ENCODE measurements around the gene ZBTB38.

ZBTB38 gene

DNA sequence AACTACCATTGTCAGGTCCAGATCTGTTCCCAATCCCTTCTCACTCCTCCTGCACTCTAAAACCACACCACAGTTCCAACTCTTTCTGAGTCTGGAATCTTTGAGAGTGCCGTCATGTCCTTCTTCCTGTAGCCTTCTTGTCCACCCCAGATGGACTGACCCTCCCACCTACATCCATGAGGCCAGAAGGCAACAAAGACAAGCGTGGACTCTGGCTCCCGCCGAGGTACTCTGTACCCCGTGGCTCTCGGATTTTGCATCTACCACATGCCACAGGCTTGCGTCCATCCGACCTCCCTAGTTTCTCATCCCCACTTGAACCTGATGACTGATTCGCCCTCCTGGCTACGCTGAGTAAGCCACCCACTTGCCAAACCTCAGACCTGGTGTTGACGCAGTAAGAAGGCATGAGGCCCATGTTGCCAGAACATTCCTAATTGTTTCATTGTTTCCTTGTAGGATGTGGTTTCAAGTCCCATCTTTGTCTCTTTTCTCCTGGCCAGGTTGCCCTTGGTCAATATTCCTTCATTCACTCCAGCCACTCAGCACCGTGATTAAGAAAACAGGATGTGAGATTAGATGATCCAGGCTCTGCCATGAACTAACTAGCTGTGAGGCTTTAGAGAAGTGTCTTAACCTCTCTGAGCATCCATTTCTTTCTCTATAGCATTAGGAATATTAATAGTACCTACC, 1.1 kb upstream of the ZBTB38 start:
- Histone ChIP-seq H3K4me3 (ENCODE audit: low read length) (no peak overlapping the region), H3K27ac (ENCODE audit: low read length) (no peak overlapping the region), H3K27me3 (ENCODE audit: control insufficient read depth, insufficient read depth, low read length) (no peaks in the 10 kb centered on the region), H3K9me3 (ENCODE audit: control insufficient read depth, insufficient read depth, low read length) (no peaks in the 10 kb centered on the region), H3K4me1 (ENCODE audit: control insufficient read depth, insufficient read depth, low read length) (peaks cover 2% of the 10 kb centered on the region; the same call in 1 of the 2 replicates), H3K36me3 (ENCODE audit: control insufficient read depth, insufficient read depth, low read length) (no peaks in the 10 kb centered on the region)
- WGBS (ENCODE audit: insufficient coverage, insufficient read length) = no CpG with 5 or more reads among the region's 12 CpGs
- no peak for DNase-seq (ENCODE audit: low read depth, low spot score)

DNA sequence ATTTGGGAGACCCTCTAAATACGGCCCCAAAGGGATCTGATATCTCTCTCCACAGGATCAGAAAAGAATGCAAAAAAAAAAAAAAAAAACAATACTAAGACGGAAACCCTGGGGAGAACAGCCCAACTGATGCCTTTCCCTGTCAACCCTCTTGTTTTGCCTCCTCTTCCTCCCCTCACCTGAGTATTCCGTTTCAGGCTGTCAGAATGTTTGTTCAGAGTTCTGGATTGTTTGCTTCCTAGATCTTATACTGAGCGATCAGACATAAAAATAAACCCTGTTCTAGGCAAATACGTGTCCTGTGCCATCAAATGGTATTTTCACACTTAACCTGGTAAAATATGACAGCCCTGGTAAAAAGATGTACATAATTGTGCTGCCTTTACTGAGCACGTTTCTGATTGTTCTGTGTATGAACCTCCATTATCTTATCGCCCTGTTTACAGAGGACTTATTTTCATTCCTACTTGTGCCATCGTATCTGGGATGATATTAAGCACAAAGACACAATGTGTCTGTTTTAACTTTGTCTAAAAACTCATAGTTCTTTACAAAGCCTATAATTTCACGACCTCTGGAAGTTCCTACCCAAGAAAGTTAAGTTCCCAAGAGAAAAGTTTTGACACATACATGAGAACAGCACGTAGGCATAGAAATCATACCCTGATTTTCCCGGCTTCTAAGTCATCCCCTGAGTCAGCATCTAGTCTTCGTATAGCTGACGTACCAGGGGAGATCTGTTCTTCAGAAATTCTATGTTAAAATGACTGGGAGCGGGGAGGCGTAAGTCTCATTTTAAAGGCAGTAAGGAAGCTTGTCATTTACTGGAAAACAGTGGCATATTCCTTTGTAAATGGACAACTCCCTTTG, 856 bp downstream of the ZBTB38 start:
- Histone ChIP-seq H3K27ac (ENCODE audit: low read length) (no peak overlapping the region), H3K27me3 (ENCODE audit: control insufficient read depth, insufficient read depth, low read length) (no peaks in the 10 kb centered on the region), H3K36me3 (ENCODE audit: control insufficient read depth, insufficient read depth, low read length) (no peaks in the 10 kb centered on the region), H3K4me3 (ENCODE audit: low read length) (no peak overlapping the region), H3K4me1 (ENCODE audit: control insufficient read depth, insufficient read depth, low read length) (peaks cover 2% of the 10 kb centered on the region; the same call in 1 of the 2 replicates), H3K9me3 (ENCODE audit: control insufficient read depth, insufficient read depth, low read length) (no peaks in the 10 kb centered on the region)
- DNase-seq (ENCODE audit: low read depth, low spot score) = no peak
- no CpG with 5 or more reads among the region's 15 CpGs for WGBS (ENCODE audit: insufficient coverage, insufficient read length)

DNA sequence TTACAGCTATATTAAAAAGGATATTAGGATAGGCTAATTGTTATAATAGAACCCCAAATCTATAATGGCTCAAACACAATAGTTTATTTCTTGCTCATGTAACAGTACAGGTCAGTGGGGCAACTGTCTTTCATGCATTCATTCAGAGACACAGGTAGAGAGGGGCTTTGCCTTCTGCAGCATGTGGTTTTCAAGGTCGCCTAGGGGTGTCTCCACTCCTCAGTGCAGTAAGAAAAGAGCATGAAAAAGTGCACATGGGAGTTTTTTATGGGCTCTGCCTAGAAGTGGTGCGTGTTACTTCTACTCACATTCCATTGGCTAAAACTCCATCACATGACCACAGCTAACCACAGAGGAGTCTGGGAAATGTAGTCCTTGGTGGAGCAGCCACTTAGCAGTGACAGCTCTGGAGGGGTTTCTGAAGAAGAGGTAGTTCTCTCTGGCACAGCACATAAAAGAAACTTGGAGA, 1.8 kb downstream of the ZBTB38 start:
- Histone ChIP-seq H3K27me3 (ENCODE audit: control insufficient read depth, insufficient read depth, low read length) (no peaks in the 10 kb centered on the region), H3K27ac (ENCODE audit: low read length) (no peak overlapping the region), H3K4me1 (ENCODE audit: control insufficient read depth, insufficient read depth, low read length) (peaks cover 4% of the 10 kb centered on the region; the same call in 1 of the 2 replicates), H3K4me3 (ENCODE audit: low read length) (no peak overlapping the region), H3K9me3 (ENCODE audit: control insufficient read depth, insufficient read depth, low read length) (no peaks in the 10 kb centered on the region), H3K36me3 (ENCODE audit: control insufficient read depth, insufficient read depth, low read length) (no peaks in the 10 kb centered on the region)
- peak; percentile 75 for DNase-seq (ENCODE audit: low read depth, low spot score)
- no CpG with 5 or more reads among the region's 2 CpGs for WGBS (ENCODE audit: insufficient coverage, insufficient read length)

DNA sequence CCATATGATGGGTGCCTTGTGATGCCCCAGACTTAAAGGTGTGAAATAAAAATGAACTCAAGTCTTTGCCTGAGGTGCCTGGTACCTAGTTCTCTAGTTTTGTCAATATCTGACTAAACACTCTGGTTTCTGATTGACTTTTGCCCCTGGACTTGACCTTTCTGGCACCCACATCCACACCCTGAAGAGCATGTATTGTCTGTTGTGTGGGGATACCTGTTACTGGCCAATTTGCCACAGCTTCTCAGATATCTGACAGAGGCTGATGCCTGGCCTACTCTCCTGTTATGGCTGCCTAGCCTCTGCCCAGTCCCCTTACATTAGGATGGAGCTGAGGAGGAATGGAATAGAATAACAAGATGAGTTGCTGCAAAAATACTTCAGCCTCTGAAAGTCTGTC, 3.6 kb downstream of the ZBTB38 start:
- H3K36me3 ChIP-seq (ENCODE audit: control insufficient read depth, insufficient read depth, low read length) = no peaks in the 10 kb centered on the region
- no peak overlapping the region for H3K27ac ChIP-seq (ENCODE audit: low read length)
- no peaks in the 10 kb centered on the region for H3K27me3 ChIP-seq (ENCODE audit: control insufficient read depth, insufficient read depth, low read length)
- no peaks in the 10 kb centered on the region for H3K9me3 ChIP-seq (ENCODE audit: control insufficient read depth, insufficient read depth, low read length)
- peaks cover 7% of the 10 kb centered on the region for H3K4me1 ChIP-seq (ENCODE audit: control insufficient read depth, insufficient read depth, low read length)
- no peak for DNase-seq (ENCODE audit: low read depth, low spot score)
- no peak overlapping the region for H3K4me3 ChIP-seq (ENCODE audit: low read length)

DNA sequence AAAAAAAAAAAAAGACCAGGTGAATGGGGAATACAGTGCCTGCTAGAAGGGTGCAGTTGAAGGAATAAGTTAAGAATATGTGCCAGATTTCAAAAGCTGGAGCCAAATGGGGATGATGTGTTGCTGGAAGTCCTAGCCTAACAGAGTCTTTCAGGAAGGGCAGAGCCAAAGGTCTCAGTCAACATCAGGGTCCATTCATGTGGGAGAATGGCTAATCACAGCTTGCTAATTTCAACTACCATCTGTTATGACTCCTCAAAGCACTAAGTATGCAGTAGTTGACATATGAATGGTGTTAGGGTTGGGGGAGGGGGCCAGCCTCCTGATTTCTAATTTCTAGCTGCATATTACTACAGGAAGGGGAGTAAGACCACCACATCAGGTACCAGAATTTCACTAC, 4.4 kb downstream of the ZBTB38 start:
- Histone ChIP-seq H3K4me1 (ENCODE audit: control insufficient read depth, insufficient read depth, low read length) (peaks cover 5% of the 10 kb centered on the region), H3K9me3 (ENCODE audit: control insufficient read depth, insufficient read depth, low read length) (no peaks in the 10 kb centered on the region), H3K36me3 (ENCODE audit: control insufficient read depth, insufficient read depth, low read length) (no peaks in the 10 kb centered on the region), H3K27me3 (ENCODE audit: control insufficient read depth, insufficient read depth, low read length) (no peaks in the 10 kb centered on the region), H3K4me3 (ENCODE audit: low read length) (no peak overlapping the region), H3K27ac (ENCODE audit: low read length) (no peak overlapping the region)
- no peak for DNase-seq (ENCODE audit: low read depth, low spot score)

DNA sequence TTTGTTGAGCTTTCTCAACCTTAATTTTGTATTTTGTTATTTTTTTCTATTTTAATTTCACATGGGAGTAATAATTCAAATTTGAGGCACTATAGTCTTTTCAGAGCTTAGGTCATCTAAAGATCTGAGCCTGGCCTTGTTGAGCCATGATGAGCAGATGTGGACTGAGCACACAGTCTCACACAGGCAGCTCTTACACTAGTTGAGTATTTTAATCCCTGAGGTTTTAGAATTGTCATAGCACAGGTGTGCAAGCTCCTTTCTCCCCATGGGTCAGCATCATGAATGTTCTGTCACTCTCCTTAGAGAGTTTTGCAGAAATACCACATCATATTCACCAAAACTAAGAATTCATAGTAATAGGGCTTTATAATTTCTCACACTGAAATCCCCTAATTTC, 4.9 kb downstream of the ZBTB38 start:
- DNase-seq (ENCODE audit: low read depth, low spot score) = no peak
- Histone ChIP-seq H3K4me3 (ENCODE audit: low read length) (no peak overlapping the region), H3K27ac (ENCODE audit: low read length) (no peak overlapping the region), H3K27me3 (ENCODE audit: control insufficient read depth, insufficient read depth, low read length) (no peaks in the 10 kb centered on the region), H3K36me3 (ENCODE audit: control insufficient read depth, insufficient read depth, low read length) (no peaks in the 10 kb centered on the region), H3K4me1 (ENCODE audit: control insufficient read depth, insufficient read depth, low read length) (peaks cover 5% of the 10 kb centered on the region), H3K9me3 (ENCODE audit: control insufficient read depth, insufficient read depth, low read length) (no peaks in the 10 kb centered on the region)

DNA sequence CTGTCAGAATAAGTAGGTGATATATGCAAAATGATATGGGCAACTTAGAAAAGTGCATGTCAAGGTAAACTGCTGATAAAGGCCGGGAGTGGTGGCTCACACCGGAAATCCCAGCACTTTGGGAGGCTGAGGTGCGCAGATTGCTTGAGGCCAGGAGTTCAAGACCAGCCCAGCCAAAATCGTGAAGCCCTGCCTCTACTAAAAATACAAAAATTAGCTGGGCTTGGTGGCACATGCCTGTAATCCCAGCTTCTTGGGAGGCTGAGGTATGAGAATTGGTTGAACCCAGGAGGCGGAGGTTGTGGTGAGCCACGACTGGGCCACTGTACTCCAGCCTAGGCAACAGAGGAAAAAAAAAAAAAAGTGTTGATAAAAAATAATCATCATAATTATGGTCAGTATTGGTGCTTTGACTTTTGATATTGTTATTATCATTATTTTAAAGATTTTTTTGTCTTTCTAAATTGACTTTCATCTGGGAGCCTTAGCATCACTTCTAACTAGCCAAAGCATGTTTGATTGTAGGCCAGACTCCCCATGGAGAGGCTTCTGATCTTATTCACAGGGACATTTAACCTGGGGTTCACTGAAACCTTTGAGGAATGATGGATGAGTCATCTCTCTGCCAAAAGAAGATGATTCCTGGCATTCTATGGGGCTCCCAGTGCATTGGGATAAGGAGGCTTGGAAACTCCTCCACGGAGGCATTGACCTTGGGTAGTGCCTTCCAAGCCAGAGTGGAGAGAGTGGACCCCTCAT, 5.6 kb downstream of the ZBTB38 start:
- no peaks in the 10 kb centered on the region for H3K9me3 ChIP-seq (ENCODE audit: control insufficient read depth, insufficient read depth, low read length)
- H3K4me1 ChIP-seq (ENCODE audit: control insufficient read depth, insufficient read depth, low read length) = peaks cover 5% of the 10 kb centered on the region
- H3K4me3 ChIP-seq (ENCODE audit: low read length) = no peak overlapping the region
- WGBS (ENCODE audit: insufficient coverage, insufficient read length) = no CpG with 5 or more reads among the region's 7 CpGs
- peak; percentile 64 for DNase-seq (ENCODE audit: low read depth, low spot score)
- H3K27me3 ChIP-seq (ENCODE audit: control insufficient read depth, insufficient read depth, low read length) = no peaks in the 10 kb centered on the region
- no peaks in the 10 kb centered on the region for H3K36me3 ChIP-seq (ENCODE audit: control insufficient read depth, insufficient read depth, low read length)
- H3K27ac ChIP-seq (ENCODE audit: low read length) = no peak overlapping the region

DNA sequence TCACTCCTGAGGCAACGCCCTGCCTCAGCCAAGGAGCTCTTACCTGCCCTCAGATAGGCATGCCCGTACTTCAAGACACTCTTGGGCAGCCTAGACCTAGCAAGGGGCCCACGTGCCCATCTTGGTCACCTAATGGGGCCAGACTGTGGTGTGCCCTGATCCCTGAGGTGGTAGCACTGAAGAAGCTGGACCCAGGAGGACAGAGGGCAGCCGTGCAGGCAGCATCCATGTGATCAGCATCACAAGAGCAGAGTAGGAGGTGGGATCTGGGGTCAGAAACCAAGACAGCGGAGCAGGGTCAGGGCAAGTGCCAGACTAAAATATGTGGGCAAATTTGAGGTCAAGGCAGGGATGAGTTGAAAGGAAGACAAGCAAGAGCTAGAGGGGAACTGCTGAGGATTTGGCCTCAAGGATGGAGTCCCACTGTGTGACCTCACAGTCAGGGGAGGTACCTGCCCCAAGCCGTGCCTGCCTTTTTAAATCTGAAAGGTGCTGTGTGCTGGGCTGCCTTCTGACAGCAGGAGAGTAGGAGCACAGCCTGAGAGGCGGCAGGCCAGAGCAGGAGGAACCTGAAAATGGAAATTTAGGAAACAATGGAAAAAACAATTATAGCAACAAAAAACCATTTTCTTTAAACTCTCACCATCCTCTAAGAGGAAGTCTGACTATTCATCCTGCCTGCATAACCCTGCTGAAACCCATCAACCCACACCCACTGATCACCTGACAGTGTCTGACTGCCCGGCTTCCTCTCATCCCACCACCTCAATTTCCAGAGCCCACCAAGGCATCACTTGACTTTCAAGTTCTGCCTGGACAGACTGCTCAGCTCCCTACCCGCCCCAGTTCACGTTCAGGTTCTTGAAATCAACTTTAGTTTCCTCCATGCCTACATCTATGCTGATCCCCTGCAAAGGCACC, 7.3 kb downstream of the ZBTB38 start:
- no peaks in the 10 kb centered on the region for H3K36me3 ChIP-seq (ENCODE audit: control insufficient read depth, insufficient read depth, low read length)
- no CpG with 5 or more reads among the region's 10 CpGs for WGBS (ENCODE audit: insufficient coverage, insufficient read length)
- no peaks in the 10 kb centered on the region for H3K9me3 ChIP-seq (ENCODE audit: control insufficient read depth, insufficient read depth, low read length)
- H3K27me3 ChIP-seq (ENCODE audit: control insufficient read depth, insufficient read depth, low read length) = no peaks in the 10 kb centered on the region
- H3K4me3 ChIP-seq (ENCODE audit: low read length) = no peak overlapping the region
- H3K27ac ChIP-seq (ENCODE audit: low read length) = no peak overlapping the region
- DNase-seq (ENCODE audit: low read depth, low spot score) = no peak
- peaks cover 5% of the 10 kb centered on the region for H3K4me1 ChIP-seq (ENCODE audit: control insufficient read depth, insufficient read depth, low read length)

DNA sequence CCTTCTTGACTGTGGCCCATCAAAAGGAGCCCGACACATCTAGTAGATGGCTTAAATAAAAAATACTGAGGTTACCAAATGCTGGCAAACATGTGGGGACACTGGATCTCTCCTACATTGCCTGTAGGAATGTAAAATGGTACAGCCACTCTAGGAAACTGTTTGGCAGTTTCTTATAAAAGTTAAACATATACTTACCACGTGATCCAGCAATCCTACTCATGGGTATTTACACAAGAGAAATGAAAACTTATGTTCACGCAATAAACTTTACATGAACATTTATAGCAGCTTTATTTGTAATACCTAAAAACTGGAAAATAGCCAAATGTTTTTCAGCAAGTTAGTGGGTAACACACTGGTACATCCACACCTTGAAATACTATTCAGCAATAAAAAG, 9.1 kb downstream of the ZBTB38 start:
- WGBS (ENCODE audit: insufficient coverage, insufficient read length) = no CpG with 5 or more reads among the region's 3 CpGs
- Histone ChIP-seq H3K27ac (ENCODE audit: low read length) (no peak overlapping the region), H3K36me3 (ENCODE audit: control insufficient read depth, insufficient read depth, low read length) (no peaks in the 10 kb centered on the region), H3K4me1 (ENCODE audit: control insufficient read depth, insufficient read depth, low read length) (peaks cover 5% of the 10 kb centered on the region), H3K27me3 (ENCODE audit: control insufficient read depth, insufficient read depth, low read length) (no peaks in the 10 kb centered on the region), H3K9me3 (ENCODE audit: control insufficient read depth, insufficient read depth, low read length) (no peaks in the 10 kb centered on the region), H3K4me3 (ENCODE audit: low read length) (no peak overlapping the region)
- DNase-seq (ENCODE audit: low read depth, low spot score) = no peak

DNA sequence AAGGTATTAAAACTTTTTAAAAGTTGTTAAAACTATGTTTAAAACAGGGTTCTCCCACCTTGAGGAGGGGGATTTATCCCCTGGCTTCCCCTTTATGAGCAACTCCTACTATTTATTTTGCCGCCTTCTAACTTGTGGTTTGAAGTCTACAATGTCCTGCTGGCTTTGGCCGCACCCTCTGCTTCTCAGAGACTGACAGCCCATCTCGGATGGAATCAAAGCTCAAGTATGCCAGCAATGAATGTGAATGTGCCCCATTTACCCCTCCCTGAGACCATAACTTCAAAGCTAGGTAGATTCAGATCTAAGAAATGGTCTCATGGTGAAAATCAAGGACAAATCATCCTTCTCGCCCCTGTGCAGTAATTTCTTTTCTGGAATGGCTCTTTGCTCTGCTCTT, 10.3 kb downstream of the ZBTB38 start:
- Histone ChIP-seq H3K4me3 (ENCODE audit: low read length) (no peak overlapping the region), H3K9me3 (ENCODE audit: control insufficient read depth, insufficient read depth, low read length) (no peaks in the 10 kb centered on the region), H3K4me1 (ENCODE audit: control insufficient read depth, insufficient read depth, low read length) (peaks cover 5% of the 10 kb centered on the region), H3K36me3 (ENCODE audit: control insufficient read depth, insufficient read depth, low read length) (no peaks in the 10 kb centered on the region), H3K27ac (ENCODE audit: low read length) (no peak overlapping the region), H3K27me3 (ENCODE audit: control insufficient read depth, insufficient read depth, low read length) (no peaks in the 10 kb centered on the region)
- no peak for DNase-seq (ENCODE audit: low read depth, low spot score)
- no CpG with 5 or more reads among the region's 4 CpGs for WGBS (ENCODE audit: insufficient coverage, insufficient read length)
